Measurements from ENCODE around the gene STPG1. TPM values are rescaled to one million over a fixed set of nuclear protein-coding genes. Genes with fewer than 3 reads are reported as not detected.
A peak's percentile ranks its signal among the peaks of the same experiment; 100 is the strongest.

Gene STPG1
- polyA plus RNA-seq, 1 donor (not counting 4 experiments of a cell fraction or from before 2014, with no cell fraction given): 16.6 TPM

GRCh38 chr1:24379733-24380315 lies 33.8 kb downstream of the STPG1 start:
- FAIRE-seq (peak; percentile 96), DNase-seq (ENCODE audit: low read depth, low spot score) (no peak)
- H3K9ac ChIP-seq (ENCODE audit: control insufficient read depth, extremely low read depth, insufficient read depth, low read length): peak overlapping the region; percentile 52
- H3K4me1 ChIP-seq (ENCODE audit: control insufficient read depth, extremely low read depth, insufficient read depth, low read length): peaks cover 37% of the 10 kb centered on the region
- dilution Hi-C loops (cut with MboI; ENCODE audit: extremely low pct_ligation_motif_present, low sequenced_read_pairs): no loop called here
- peaks cover 6 to 20% of the 10 kb centered on the region in 2 experiments for H3K36me3 ChIP-seq (ENCODE audit: control insufficient read depth in 2 of 2, extremely low read depth in 1 of 2, insufficient read depth in 2 of 2, low read length in 2 of 2)
- peak overlapping the region in 2 of 3 experiments; percentile 30 to 40 for H3K4me3 ChIP-seq (ENCODE audit: control insufficient read depth in 2 of 3, extremely low read depth in 1 of 3, insufficient read depth in 2 of 3, low read depth in 1 of 3, low read length in 3 of 3)
- H2AFZ ChIP-seq (ENCODE audit: control insufficient read depth, low read length): peak overlapping the region; percentile 31
- no peaks in the 10 kb centered on the region for H3K27me3 ChIP-seq (ENCODE audit: control insufficient read depth, extremely low read depth, insufficient read depth, low read length)
- H3K9me3 ChIP-seq (ENCODE audit: control insufficient read depth, low read depth, low read length): no peaks in the 10 kb centered on the region
- H3K4me2 ChIP-seq (ENCODE audit: control insufficient read depth, extremely low read depth, insufficient read depth, low read depth, low read length): peak overlapping the region; percentile 87
- peaks cover 4% of the 10 kb centered on the region for H3K9me1 ChIP-seq (ENCODE audit: control insufficient read depth, extremely low read depth, insufficient read depth, low read length)
- H3K27ac ChIP-seq (ENCODE audit: control insufficient read depth, insufficient read depth, low read length): peak overlapping the region; percentile 82
- H3K79me2 ChIP-seq (ENCODE audit: control insufficient read depth, insufficient read depth, low read length): no peaks in the 10 kb centered on the region
- no peak for TF ChIP-seq EZH2 (IDR thresholded peaks at IDR 0.05; ENCODE audit: low read length)
- TF ChIP-seq CTCF (optimal IDR thresholded peaks at IDR 0.05 in 1 of 3, IDR thresholded peaks at IDR 0.05 in 1 of 3, conservative IDR thresholded peaks at IDR 0.05 in 1 of 3; ENCODE audit: extremely low read depth in 1 of 3, insufficient read depth in 2 of 3, low read length in 3 of 3): no peak
- no peaks in the 10 kb centered on the region for H4K20me1 ChIP-seq (ENCODE audit: control insufficient read depth, extremely low read depth, insufficient read depth, low read length)

- FAIRE-seq: peak; percentile 67
- DNase-seq (ENCODE audit: low read depth, low spot score): no peak
- Histone ChIP-seq H4K20me1 (ENCODE audit: control insufficient read depth, extremely low read depth, insufficient read depth, low read length) (no peaks in the 10 kb centered on the region), H3K4me2 (ENCODE audit: control insufficient read depth, extremely low read depth, insufficient read depth, low read depth, low read length) (no peak overlapping the region), H3K27me3 (ENCODE audit: control insufficient read depth, extremely low read depth, insufficient read depth, low read length) (no peaks in the 10 kb centered on the region), H3K36me3 (ENCODE audit: control insufficient read depth in 2 of 2, extremely low read depth in 1 of 2, insufficient read depth in 2 of 2, low read length in 2 of 2) (peaks cover 2 to 15% of the 10 kb centered on the region in 2 experiments), H3K9me1 (ENCODE audit: control insufficient read depth, extremely low read depth, insufficient read depth, low read length) (peaks cover 4% of the 10 kb centered on the region), H3K4me1 (ENCODE audit: control insufficient read depth, extremely low read depth, insufficient read depth, low read length) (peaks cover 24% of the 10 kb centered on the region), H3K9ac (ENCODE audit: control insufficient read depth, extremely low read depth, insufficient read depth, low read length) (no peak overlapping the region), H3K4me3 (ENCODE audit: control insufficient read depth in 2 of 3, extremely low read depth in 1 of 3, insufficient read depth in 2 of 3, low read depth in 1 of 3, low read length in 3 of 3) (no peak overlapping the region), H3K27ac (ENCODE audit: control insufficient read depth, insufficient read depth, low read length) (no peak overlapping the region), H3K9me3 (ENCODE audit: control insufficient read depth, low read depth, low read length) (no peaks in the 10 kb centered on the region), H3K79me2 (ENCODE audit: control insufficient read depth, insufficient read depth, low read length) (no peaks in the 10 kb centered on the region), H2AFZ (ENCODE audit: control insufficient read depth, low read length) (no peak overlapping the region)
- dilution Hi-C loops (cut with MboI; ENCODE audit: extremely low pct_ligation_motif_present, low sequenced_read_pairs): no loop called here
- no peak for TF ChIP-seq EZH2 (IDR thresholded peaks at IDR 0.05; ENCODE audit: low read length)
- TF ChIP-seq CTCF (optimal IDR thresholded peaks at IDR 0.05 in 1 of 3, IDR thresholded peaks at IDR 0.05 in 1 of 3, conservative IDR thresholded peaks at IDR 0.05 in 1 of 3; ENCODE audit: extremely low read depth in 1 of 3, insufficient read depth in 2 of 3, low read length in 3 of 3): no peak
These were observed 38.4 kb downstream of the STPG1 start for GRCh38 chr1:24374891-24375786.
